GM04504 (cell line): Measurements from ENCODE around the gene GSTO2.

ENCODE experiments used
- DNase-seq: peaks from one replicate; pipeline ENCODE4 v3.0.0-alpha.2; 2012; ENCODE audit warnings: low read depth

The GSTO2 gene

DNA sequence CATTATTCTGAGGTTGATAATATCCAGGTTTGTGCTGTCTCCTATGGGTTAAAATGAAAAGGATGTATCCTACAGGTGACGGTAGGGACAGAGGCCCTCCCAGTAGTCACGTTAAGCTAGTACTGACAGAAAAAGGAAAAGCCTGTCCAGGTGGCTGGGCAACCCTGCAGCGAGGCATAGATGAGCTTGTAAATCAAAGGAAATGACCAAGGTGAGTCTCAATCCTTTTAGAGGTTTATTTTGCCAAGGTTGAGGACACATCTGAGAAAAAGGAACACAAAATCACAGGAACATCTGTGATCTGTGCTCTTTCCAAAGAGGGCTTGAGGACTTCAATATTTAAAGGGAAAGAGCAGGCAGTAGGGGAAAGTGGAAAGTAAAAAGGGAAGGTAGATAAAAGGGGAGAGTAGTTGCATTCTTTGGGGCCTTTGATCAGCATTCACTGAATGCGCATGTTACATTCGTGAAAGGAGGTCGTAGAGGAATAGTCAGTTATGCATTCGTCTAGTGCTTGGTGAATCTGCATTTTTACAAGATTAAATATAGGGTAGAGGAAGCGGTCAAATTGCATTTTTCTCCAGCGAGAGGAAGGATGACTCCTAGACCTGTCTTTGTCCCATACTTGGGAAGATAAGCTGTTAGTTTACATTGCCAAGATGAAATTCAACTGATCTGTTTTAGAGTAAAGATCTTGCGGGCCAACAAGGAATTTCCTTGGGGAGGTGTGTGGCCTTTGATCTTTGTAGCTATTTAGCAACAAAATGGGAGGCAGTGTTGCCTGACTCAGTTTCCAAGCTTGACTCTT lies 15.2 kb upstream of the GSTO2 start:
- no peak for DNase-seq

DNA sequence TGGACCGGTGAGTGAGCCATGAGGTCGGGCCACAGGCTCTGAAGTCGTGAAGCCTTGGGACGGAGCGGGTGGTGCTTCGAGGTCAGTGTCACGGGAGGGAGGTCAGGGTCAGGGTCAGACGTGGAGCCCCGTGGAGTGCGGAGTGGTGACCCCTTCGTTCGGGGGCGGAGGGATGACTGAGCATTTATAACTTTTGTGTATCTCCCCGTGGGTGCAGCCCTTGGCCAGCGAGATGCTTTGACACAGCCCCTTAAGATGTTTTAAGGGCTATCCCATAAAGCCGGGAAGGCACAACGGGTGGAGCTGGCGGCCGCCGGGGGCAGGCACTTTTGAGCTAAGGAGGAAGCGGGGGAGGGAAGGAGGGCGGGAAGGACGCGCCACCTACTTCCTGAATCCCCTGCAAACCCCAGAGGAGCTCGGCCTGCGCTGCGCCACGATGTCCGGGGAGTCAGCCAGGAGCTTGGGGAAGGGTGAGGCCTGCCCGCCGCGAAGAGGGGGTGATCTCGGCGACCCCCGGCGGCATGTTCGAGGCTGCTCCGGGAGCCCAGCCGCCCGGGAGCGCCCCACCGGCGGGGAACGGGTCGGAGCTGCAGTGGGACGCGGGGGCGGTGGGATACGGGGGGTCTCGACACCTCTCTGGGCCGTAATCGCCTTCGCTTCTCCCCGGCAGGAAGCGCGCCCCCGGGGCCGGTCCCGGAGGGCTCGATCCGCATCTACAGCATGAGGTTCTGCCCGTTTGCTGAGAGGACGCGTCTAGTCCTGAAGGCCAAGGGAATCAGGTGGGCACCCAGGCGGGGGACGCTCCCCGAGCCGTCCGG lies 14.3 kb upstream of the GSTO2 start, which contains the start of gene GSTO1:
Gene GSTO1 (plus strand): TSS at position 400 of the 818 bp plus-strand sequence. CDS start 37 bp downstream, at position 437.
- no peak for DNase-seq

DNA sequence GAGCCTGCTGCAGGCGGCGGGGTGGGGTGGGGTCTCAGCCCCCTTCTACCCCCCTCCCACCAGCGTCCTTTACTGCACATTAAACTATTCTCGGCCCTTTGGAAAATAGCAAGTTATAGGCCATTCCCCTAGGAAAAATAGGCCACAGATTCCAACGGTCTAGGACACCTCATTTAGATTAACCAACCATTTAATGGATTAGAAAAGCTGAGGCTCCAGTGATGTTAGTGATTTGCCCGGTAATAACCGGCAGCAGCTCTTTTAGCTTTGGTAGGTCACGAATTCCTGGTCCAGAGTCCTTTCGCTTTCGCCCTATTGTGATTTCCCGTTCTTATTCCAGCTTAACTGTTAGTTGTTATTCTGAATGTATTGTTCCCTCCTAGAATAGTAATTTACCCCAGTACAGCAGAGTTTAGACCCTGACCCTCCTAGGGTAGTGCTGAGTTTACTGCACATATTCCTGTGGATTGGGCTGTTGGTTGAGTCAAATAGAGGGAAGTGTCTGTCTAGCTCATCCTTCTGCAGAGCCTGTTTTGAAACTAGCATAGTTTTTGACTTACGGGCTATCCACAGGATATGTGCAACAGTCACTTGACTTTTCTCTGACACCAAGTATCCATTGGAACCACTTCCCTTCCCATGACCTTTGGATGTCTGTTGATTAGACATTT lies 13.5 kb upstream of the GSTO2 start:
- DNase-seq, result peak; percentile 64

DNA sequence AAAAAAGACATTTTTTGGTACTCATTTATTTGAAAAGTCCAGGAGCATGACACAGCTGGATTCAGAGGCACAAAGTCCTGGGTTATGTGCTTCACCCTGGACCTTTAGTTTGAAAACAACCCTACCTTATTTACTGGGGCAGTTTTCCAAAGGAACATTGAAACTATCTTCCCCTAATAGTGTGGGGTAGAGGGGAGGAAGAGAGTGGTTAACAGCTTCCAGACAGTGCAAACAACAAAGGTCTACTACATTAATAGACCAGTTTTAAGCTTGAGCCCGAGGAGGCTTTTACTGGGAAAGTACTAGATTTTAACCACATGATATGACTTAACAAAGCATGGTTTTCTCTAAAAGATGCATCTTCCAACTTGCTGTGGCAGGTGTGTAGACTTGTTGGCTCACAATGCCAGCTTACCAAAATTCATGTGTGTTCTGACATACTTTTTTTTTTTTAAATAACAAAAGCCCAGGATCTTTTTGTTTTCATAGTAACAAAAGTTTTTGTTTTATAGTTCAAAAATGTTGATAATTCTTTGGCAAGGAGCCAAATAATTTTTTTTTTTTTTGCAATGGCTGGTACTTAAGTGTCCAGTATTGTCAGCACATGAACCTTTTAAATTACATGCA lies 12.5 kb upstream of the GSTO2 start:
- DNase-seq, result no peak

DNA sequence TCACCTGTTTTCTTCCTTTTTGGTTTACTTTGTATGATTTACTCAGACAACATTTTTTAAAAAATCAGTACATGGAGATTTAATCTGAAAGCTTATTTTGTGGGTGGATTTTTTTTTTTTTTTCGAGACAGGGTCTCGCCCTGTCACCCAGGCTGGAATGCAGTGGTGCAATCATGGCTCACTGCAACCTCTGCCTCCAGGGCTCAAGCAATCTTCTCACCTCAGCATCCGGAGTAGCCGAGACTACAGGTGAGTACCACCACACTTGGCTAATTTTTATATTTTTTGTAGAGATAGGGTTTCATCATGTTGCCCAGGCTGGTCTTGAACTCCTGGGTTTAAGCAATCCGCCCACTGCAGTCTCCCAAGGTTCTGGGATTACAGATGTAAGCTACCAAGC lies 11.7 kb upstream of the GSTO2 start:
- no peak for DNase-seq

DNA sequence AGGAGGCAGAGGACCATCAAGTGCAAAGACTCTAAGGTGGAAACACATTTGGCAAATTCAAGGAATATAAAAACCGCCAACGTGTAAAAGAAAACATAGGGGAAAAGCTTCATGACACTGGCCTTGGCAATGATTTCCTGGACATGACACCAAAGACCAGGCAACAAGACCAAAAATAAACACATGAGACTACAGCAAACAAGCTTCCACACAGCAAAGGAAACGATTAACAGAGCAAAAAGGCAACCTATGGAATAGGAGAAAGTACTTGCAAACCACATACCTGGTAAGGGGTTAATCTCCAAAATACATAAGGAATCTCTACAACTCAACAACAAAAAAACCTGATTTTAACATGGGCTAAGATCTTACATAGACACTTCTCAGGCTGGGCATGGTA lies 10.8 kb upstream of the GSTO2 start:
- DNase-seq, result no peak

DNA sequence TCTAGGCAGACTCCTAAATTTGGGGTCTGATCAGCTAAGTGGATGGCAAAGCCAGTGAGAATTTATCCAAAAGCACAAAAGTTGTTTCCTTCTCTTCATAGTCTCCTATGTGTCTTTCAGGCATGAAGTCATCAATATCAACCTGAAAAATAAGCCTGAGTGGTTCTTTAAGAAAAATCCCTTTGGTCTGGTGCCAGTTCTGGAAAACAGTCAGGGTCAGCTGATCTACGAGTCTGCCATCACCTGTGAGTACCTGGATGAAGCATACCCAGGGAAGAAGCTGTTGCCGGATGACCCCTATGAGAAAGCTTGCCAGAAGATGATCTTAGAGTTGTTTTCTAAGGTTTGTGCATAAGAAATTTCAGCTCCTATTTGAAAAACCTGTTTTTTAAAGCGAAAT lies 9.5 kb upstream of the GSTO2 start:
- DNase-seq, result no peak

DNA sequence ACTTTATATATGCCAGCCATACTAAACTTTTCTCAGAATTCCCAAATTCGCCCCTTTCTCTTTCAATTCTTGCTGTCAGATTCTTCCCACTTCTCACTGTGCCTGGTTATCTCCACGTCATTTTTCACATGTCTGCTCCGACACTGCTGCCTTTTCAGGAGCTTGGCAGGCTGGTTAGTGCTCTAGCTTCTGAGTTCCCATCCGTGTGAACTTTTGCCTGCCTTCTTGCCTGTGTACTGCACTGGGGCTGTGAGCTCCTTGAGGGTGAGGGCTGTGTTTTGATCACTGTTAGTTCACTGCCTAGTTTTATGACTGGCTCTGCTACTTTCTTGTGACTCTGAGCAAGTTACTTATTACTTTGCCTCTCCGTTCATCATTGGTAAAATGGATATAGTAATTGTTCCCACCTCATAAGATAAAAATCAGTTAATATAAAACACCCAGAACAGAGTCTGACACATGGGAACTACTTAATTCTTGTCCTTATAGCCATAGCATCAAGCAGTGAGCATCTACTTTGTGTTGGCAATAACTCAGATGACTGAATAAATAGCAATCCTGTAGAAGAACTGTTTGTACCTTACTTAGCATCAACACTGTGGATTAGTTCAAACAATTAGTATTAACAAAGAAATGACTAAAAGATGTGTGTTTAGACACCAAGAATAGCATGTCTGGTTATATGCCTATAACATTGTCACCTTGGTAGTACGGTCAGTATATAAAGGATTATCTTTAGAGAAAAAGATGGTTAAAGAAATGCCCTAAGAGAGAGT lies 8.8 kb upstream of the GSTO2 start:
- DNase-seq, result no peak

DNA sequence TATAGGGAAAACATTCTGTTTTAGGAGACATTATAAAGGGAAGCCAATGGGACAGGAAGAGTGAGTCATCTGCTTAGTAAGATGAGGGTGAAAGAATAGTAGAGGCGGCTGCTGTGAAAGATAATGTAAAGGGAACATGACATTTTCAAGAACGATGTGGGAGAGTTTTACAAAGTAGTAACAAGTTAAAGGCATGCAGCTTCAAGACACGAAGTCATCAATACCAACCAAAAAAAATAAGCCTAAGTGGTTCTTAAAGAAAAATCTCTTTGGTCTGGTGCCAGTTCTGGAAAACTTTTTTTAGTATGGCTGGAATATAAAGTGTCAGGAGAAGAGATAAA lies 8.2 kb upstream of the GSTO2 start:
- DNase-seq, result no peak

DNA sequence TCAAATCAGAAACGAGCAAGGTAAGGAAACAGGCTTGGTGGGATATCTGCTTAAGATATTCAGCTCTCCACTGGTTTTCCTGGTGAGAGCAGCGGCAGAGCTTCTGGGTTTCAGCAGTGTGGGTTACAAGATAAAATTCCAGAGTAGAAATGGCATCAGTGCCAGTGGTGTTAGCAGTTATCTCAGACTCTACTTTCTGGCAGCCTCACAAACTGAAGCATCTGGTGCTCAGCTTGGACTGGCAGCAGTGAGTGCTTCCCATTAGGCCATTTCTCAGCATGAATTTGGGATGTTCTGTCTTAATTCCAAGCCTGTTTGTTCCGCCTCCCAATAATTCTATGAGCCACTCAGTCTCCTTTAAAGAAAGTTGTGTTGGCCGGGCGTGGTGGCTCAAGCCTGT lies 6.9 kb upstream of the GSTO2 start:
- no peak for DNase-seq

DNA sequence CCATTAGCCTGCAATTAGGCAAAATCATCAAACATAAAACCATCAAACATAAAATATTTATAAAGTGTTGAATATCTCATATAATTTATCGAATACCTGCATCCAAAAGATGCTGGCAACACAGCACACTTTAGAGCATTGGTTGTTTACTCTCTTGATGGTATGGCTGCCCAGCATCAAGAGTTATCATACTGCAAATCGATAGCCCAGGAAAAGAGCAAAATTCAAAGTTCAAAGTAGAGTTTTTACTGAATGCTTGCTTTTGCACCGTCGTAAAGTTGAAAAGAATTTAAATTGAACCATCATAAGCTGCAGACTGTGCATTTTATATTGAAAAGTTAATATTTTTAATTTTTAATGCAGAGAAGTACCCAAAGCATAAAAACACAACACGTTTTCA lies 4.2 kb upstream of the GSTO2 start:
- DNase-seq, result no peak

DNA sequence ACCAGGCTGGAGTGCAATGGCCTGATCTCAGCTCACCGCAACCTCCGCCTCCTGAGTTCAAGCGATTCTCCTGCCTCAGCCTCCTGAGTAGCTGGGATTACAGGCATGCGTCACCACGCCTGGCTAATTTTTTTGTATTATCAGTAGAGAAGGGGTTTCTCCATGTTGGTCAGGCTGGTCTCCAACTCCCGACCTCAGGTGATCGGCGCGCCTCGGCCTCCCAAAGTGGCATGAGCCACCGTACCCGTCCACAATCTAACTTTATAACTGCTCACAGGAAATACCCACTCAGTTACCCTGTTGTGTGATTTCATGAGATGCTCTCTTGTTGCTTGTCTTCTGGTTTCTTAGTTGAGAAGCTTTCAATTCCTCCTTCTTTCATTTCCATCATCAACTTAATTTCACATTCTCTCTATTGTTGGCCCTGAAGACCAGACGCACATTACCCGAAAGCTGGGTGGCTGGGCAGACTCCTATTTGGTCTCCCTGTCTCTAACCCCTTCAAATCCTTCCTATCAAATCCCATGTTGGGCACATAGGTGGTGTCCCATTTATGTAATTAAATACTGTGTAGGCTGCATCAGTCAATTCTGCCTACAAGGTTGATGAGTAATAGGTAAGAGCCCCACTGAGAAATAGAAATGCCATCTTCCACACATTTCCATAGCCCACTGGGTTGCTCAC lies 1.1 kb upstream of the GSTO2 start:
- DNase-seq, result no peak

DNA sequence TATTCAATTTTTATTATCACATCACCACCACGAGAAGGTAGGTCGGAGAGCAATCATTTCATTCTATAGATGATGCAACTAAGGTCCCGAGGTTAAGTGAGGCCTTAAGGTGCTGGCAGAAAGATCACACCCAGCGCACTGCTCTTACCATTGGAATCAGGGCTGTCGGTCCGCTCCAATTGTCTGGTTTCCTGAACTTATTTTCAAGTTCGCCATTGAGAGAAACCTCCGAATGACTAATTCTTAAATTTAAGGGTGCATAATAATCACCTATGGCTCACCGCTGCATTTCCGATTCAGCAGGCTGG lies 625 bp upstream of the GSTO2 start:
- no peak for DNase-seq

DNA sequence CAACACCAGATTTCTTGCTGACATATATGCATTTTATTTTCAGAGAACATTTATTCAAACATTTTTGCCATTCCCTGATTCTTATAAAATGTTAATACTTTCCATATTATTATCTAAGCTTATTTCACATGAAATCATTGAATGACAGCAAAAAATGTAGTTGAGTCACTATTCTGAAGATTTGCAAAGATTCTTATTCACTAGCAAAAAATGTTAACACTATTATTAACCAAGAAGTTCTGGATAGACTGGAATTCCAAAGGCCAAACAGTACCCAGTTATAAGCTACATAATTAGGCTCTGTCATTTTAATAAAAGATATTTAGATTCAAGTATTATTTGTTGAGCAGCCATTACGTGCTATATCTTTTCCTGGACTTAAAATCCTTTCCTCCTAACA lies 4.3 kb downstream of the GSTO2 start:
- DNase-seq, result no peak

DNA sequence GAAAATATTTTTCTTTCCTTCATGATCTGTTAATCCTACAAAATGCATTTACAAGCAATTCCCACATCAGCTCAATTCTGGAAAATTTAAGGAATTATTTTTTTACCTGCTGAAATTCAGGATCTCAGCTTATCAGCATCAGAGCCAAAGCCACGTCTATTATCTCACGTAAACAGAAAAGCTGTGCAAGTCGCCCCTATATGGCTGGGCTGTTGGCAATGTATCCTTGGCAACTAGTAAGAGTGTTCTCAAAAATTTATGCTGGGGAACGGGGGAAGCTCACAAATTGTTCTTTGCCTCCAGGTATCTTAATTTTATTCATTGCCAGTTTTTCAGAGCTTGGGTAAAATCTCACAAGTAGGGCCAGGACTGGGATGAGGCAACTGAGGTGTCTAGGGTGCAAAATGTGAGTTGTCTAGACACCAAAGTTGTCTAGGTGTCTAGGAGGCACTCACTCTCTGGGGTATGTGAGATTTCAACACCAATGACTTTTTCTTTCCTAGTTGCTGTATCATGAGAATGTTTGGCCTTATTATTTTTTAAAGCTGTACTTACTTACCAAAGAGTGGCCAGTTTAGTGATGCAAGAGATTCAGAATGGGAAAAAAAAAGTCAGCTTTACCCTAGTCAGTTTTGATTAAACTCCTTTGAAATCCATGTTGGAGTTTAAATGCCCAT lies 5.1 kb downstream of the GSTO2 start:
- DNase-seq, result no peak

DNA sequence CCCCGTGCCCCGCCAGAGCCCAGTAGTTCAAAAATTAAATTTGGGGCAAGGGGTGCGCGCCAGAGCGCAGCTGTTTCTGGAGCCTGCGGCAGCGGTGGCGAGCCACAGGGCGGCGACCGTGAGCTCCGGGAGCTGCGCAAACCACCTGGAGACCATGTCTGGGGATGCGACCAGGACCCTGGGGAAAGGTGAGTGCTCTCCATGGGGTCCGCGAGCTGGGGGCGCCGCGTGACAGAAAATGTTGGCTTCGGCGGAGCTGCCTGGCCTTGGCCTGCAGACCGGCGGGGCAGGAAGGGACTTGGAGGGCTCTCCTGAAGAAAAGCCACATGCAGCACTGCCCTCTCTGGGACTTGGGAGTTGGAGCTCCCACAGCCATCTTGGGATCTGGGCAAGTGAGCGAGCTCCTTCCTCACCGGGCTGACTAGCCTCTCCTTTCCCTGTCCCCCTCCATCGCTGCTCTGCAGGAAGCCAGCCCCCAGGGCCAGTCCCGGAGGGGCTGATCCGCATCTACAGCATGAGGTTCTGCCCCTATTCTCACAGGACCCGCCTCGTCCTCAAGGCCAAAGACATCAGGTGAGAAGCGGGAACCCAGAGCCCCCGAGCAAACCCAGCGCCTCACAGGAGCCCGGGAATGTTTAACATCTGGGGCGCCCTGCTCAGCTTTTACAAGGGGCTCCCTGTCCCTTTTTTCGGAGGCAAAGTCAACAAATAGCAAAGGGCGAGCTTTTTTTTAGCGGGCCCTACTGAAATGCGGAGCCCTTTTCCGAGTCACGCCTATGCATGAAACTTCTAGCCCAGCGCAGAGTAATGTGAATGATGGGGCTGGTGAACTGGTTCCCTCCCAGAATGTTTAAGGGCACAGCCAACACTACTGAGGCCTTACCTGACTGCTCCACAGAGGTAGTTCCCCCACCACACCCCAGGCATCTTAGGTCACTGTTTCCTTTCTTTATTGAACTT lies 6.1 kb downstream of the GSTO2 start:
- DNase-seq, result no peak

DNA sequence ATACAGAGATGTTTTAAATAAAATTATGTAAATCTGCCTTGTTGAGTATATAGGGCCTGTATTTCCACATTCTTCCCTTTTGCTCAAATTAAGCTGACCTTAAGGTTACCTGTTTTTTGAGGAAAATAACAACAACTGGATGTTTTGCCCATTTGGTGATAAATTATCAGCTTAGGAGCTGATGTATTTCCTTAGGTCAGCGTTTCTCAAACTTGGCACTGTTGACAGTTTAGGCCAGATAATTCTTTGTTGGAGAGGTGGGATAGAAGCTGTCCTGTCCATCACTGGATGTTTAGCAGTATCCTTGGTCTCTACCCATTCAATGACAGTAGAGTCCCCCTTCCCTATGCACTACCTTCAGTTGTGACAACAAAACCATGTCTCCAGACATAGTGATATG lies 7.2 kb downstream of the GSTO2 start:
- DNase-seq, result no peak

DNA sequence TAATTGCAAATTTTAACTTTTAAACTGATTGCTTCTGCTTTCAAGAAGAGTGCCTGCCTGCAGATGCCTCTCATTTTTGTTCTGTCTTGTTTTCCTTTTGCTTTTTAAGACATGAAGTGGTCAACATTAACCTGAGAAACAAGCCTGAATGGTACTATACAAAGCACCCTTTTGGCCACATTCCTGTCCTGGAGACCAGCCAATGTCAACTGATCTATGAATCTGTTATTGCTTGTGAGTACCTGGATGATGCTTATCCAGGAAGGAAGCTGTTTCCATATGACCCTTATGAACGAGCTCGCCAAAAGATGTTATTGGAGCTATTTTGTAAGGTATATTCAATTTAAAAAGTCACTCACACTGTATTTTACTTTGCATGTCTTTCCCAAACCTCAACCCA lies 8.8 kb downstream of the GSTO2 start:
- DNase-seq, result no peak

DNA sequence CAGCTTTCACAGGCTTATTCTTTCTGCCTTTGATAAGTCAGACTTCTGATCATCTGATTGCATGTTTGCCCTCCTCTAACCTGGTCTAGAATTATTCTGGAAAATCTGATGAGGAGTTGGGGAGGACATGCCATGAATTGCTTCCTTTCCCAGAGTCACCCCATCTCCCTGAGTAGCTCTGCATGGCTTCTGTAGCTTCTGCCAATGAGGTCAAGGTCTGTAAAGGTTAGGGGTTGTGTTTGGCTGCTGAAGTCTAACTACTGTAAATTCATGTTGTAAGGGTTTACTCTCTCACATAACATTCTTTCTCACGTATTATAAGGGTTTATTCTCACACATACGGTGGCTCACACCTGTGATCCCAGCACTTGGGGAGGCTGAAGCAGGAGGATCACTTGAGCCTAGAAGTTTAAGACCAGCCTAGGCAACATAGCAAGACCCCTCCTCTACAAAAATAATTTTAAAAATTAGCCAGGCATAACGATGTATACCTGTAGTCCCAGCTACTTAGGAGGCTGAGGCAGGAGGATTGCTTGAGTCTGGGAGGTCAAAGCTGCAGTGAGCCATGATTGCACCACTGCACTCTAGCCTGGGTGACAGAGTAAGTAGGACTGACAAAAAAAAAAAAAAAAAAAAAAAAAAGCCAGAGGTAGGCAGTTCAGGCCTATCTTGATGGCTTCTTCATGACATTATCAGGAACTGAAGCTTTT lies 10.7 kb downstream of the GSTO2 start:
- DNase-seq, result no peak
